Esophagus muscularis mucosa (tissue), 3 donors: Measurements from ENCODE around the gene TBC1D14.

Experiments
- CTCF ChIP-seq, 3 experiments: fragments of 200-600 bp in 2 of 3; fragments of 450-650 bp in 1 of 3; sonication (generic) in 2 of 3; IDR thresholded peaks; one replicate each; pipeline ENCODE4 v1.5.1; 2017 to 2019; ENCODE audit warnings: antibody characterized with exemption in 3 of 3, mild to moderate bottlenecking in 2 of 3, moderate library complexity in 1 of 3
- POLR2AphosphoS5 ChIP-seq, 2 donors: sonication (generic); formaldehyde crosslinking; IDR thresholded peaks; one replicate each; pipeline ENCODE4 v1.6.1; 2017; ENCODE audit warnings: antibody characterized with exemption in 2 of 2

- TF ChIP-seq POLR2AphosphoS5 (IDR thresholded peaks at IDR 0.05), result no peak
- TF ChIP-seq CTCF (IDR thresholded peaks at IDR 0.05), result no peak
Measured at GRCh38 chr4:7027284-7027683, 117.7 kb downstream of the TBC1D14 start.
